HG03280 (cell line): ENCODE results near the gene HSD17B11.
"Not testable (repeated sequence)": the region's sequence is repeated elsewhere in the genome, so short reads cannot be mapped to it uniquely, and the experiment has no call there.

Experiments used
- ATAC-seq: cut with Tn5 transposase; IDR thresholded peaks from one replicate; pipeline ENCODE4 v1.9.1; 2021; ENCODE audit warnings: mild to moderate bottlenecking, moderate library complexity; ENCODE audit not compliant: unreplicated experiment

HSD17B11 gene, protein sequence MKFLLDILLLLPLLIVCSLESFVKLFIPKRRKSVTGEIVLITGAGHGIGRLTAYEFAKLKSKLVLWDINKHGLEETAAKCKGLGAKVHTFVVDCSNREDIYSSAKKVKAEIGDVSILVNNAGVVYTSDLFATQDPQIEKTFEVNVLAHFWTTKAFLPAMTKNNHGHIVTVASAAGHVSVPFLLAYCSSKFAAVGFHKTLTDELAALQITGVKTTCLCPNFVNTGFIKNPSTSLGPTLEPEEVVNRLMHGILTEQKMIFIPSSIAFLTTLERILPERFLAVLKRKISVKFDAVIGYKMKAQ

DNA sequence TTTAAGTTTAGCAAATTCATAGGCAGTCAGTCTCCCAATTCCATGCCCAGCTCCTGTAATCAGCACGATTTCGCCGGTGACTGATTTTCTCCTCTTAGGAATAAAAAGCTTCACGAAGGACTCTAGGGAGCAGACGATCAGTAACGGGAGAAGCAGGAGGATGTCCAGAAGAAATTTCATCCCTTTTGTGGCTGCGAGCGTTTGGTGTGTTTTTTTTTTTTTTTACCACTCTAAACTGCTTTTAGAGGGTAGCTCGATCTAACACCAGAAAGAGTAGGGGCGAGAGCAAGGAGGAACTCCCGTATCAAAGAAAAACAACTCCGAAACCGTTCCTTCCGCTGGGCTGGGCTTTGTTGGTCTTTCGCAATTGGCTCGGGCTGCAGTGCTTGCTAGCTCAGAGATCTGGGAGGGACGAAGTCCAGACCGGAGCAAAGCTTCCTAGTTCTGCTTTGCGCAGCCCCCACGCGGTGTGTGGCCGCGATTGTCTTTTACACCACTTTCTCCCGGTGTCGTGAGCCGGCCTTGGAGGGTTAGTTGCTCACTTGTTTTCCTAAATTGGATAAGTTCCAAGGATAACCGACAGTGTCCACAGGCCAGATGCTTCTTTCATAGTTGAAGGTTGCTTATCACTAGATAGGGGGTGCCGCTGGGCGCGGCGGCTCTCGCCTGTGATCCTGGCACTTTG lies at the start of gene HSD17B11:
HSD17B11 (minus strand) TSS at position 298 of the 685 bp plus-strand sequence; CDS start at position 180, 118 bp downstream.
- peak; percentile 100 for ATAC-seq

DNA sequence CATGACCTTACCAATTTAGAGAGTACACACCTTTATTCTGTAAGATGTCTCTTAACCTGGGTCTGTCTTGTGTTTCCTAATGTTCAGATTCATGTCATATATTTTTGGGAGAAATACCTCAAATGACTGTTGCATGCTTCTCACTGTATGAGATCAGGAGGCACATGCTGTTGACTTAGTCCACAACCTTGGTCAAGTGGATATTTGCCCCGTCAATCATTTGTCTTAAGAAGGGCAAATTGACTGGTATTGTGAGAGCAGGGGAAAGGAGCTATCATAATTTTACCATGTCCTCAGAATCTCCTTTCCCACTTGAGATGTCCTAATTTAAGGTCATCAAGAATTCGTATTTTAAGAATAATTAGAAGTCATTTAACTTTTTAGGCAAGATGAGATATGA lies 42.4 kb upstream of the HSD17B11 start:
- ATAC-seq: no peak

DNA sequence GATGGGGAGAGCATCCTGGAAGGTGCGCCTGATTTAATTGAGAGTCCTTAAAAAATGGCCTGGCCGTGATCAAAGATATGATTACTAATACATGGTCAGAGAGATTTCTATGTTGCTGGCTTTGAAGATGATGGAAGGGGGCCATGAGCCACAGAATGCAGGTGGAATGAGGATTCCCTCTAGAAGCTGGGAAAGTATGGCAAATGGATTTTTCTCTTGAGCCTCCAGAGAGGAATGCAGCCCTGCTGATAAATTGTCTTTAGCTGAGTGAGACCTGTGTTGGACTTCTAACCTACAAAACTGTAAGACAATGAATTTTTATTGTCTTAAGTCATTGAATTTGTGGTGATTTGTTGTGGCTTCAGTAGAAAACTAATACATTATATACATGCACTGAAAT lies 39.0 kb upstream of the HSD17B11 start:
- ATAC-seq: no peak

DNA sequence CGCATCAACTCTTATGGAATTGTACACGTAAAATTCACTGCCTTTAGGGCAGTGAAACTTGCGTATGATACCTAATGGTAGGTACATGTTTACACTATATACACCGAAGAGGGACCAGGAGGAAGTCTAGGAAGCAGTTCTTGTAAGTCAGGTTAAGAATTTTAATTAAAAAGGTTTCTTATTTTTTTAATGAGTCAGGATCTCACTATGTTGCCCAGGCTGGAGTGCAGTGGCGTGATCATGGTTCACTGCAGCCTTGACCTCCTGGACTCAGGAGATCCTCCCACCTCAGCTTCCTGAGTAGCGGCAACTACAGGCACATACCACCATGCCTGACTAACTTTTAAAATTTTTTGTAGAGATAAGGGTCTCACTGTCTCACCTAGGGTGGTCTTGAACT lies 38.0 kb upstream of the HSD17B11 start:
- no peak for ATAC-seq

DNA sequence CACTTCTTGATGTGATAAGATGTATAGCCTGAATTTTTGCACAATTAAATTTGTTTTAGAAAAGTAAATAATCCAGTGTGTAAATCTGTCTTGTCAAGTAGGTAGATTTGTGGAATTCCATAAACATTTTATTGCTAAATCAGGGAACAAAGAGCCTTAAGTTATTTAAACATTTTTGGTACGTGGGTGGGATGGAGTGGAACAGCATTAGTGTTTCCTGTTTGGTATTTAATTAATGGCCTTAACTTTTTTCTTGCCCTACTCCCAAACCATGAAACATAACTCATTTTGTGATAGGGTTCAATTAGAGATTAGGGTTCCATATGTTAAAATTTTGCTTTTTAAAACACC lies 36.5 kb upstream of the HSD17B11 start:
- no peak for ATAC-seq

DNA sequence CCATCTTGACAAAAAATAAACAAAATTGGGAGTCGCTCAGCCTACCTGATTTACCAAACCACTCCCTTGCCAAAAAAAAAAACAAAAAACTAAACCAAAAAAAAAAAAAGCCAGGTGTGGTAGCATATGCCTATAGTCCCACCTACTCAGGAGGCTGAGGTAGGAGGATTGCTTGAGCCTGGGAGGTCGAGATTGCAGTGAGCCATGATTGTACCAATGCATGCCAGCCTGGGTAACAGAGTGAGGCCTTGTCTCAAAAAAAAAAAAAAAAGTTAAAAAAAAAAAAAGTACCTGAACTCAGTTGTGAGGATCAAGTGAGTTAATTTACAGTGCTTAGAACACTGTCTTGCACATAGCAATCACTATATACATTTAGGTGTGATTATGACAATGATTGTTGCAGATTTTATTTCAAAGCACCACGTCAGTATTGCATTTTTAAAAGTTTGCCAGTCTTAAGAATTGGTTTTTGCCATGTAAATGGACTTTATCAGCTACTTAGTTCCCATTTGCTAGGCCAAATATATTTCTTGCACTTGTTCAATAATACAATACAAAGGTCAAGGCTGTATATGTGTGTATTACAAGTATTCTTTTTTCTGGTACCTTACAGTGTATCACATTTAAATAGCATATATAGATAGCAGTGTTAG lies 36.0 kb upstream of the HSD17B11 start:
- ATAC-seq: no peak

DNA sequence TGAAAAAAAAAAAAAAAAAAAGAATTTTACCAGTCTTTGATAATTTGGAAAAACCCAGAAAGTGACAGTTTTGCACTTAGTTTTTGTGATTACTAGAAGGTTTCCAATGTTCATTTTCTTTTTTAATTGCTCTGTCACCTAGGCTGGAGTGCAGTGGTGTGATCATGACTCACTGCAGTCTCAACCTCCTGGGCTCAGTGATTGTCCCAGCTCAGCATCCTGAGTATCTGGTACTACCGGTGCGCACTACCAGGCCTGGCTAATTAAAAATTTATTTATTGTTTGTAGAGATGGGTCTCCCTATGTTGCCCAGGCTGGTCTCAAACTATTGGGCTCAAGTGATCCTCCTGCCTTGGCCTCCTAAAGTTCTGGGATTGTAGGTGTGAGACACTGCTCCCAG lies 34.7 kb upstream of the HSD17B11 start:
- ATAC-seq: no peak

DNA sequence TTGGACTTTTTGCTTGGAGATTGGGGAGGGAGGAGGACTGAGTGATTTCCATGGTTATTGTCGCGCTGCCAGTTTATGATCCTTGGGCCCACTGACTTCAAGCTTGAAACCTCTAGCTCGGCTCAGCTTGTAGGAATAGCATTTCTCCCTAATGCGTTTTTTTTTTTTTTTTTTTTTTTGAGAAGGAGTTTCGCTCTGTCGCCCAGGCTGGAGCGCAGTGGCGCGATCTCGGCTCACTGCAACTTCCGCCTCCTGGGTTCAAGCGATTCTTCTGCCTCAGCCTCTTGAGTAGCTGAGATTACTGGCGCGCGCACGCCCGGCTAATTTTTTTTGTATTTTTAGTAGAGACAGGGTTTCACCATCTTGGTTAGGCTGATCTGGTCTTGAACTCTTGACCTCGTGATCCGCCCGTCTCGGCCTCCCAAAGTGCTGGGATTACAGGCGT lies 33.1 kb upstream of the HSD17B11 start:
- ATAC-seq: not testable (repeated sequence)

DNA sequence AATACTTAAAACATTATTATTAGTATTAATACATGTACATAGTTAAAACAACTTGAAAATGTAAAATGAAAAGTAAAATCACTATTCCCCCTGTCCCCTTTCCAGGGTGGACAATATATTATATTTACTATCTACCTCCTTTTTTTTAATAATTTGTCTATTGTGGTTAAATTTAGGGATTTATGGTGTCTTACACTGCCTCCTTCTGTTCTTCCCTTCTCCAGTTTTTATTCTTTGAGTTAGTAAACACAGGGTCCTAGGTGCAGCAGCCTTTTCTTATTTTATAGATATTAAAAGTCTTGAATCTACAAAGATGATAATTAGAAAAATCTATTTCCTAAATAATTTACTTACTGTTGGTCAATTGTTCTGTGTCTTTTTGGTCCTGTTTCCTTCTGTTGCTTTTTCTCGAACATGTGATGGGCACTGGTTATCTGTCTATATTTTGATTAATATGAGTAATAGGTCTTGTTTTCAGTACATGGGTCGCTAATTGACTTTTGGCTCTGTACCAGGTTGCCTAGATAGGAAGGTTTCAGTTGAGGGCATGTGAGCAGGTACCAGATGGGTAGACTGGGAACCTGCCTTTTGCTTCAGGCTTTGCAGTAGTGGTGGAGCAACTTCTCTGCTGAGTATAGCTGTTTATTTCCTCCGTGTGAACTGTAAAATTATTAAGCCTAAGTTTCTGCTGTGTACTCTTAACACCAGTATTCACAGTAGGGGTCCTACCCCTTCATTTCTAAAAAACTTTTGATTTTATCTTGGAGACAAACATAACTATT lies 32.5 kb upstream of the HSD17B11 start:
- no peak for ATAC-seq

DNA sequence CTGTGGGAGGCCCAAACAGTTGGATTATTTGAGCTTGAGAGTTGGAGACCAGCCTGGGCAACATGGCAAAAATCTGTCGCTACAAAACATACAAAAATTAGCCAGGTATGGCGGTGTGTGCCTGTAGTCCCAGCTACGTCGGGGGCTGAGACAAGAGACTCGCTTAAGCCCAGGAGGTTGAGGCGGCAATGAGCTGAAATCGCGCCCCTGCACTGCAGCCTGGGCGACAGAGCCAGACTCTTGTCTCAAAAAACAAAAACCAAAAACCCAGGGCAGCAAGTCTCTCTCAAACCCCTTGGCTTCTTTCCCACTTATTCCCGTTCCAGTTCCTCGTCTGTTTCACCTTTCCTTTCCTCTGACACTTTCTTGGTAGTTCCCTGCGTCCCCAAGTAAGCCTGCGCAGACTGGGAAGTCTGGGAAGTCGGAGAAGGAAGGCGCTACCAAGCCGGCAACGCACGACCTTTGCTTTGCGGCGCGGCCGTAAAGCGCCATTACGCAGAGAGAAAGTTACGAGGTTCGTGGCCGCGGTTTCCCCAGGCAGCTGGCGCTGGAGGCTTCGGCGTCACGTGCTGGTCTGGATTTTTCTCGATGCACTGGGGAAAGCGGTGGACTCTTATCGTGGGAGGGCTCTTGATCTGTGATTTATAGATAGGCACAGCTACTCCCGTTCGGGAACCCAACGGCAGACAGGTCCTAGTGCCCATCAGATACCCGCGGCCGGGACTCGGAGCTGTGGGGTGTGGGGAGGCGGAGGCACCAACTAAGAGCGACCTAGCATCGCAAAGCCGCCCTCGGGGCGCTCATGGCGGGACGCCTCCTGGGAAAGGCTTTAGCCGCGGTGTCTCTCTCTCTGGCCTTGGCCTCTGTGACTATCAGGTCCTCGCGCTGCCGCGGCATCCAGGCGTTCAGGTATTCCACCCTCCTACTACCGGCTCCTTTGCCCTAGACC lies 31.4 kb upstream of the HSD17B11 start, which contains the start of gene NUDT9:
NUDT9 (plus strand) TSS at position 470 of the 949 bp plus-strand sequence; CDS start at position 803, 333 bp downstream.
- ATAC-seq: peak; percentile 93

DNA sequence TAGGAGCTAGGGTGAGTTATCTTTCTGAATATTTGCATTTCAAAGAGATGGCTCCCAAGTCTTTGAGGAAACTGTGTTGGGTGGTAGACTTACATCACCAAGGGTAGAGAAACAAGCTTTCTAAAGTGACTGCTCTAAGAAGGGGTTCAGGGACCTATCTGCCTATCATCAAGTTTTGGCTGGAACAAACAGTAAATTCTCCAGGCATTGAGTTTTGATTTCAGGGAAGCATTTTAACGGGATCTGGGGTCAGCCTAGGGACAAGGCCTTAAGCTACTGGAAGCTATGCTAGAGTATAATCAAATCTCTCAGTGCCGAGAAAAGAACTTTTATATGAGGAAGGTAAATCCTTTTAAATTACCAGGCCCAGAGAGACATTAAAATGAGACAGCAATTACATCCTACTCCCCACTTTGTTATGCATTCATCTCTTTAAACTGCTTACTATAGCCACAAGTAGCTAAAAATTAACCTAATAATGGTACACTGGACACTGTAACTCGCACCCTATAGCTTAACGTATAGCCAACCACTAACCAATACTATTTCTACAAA lies 29.4 kb upstream of the HSD17B11 start:
- ATAC-seq: no peak

DNA sequence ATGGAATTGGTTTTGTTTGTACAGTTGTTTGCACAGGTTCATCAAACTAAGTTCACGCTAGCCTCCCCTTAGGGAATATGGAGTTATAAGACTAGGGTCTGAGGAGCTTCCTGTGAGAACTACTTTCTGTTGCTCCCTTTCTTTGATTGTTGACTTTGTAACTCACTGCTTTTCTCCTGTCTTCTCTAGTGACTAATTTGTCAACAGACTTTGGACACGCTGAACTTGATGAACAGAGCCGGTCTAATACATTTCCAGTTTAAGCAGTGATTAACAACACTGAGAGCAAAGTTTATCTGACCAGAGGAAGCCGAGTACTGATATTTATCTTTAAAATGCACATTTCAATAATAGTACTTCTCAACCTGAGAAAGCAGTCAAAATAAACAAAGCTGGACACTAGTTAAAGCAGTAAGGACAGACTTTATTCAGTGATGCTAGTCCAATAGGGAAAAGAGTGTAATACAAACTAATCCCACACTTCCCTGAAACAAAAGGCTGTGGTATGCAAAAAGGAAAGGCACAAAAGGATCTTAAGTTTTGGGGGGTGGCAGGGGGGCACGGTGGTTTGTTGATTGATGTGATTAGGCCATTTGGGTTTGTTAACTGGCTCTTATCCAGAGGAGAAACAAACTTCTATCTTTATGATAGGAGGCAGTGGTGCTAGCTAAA lies 28.7 kb upstream of the HSD17B11 start:
- ATAC-seq: no peak

DNA sequence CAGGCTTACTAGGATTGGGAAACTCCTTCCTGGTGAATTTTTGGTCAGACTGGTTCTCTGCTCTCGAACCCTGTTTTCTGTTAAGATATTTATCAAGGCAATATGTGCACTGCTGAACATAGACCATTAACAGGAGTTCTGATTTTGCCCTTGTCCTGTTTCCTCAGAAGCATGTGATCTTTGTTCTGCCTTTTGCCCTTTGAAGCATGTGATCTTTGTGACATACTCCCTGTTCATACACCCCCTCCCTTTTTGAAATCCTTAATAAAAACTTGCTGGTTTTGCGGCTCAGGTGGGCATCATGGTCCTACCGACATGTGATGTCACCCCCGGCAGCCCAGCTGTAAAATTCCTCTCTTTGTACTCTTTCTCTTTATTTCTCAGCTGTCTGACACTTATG lies 27.4 kb upstream of the HSD17B11 start:
- ATAC-seq: not testable (repeated sequence)

DNA sequence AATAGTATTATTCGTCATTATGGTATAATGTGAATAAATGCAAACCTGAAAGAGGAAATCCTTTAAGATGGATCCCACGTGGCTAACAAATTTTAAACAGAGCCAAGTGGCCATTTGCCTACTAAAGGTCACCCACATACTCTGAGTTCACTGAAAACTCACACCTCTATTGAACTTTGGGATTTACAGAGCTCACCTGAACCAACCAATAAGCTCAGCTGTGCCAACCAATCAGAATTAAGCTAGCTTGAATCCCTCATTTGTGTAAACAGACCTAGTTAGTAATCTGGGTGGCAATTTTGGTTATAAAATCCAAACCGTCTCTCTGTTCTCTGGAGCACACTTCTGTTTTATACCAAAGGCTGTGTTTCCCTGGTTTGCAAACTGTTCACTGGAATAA lies 26.0 kb upstream of the HSD17B11 start:
- no peak for ATAC-seq

DNA sequence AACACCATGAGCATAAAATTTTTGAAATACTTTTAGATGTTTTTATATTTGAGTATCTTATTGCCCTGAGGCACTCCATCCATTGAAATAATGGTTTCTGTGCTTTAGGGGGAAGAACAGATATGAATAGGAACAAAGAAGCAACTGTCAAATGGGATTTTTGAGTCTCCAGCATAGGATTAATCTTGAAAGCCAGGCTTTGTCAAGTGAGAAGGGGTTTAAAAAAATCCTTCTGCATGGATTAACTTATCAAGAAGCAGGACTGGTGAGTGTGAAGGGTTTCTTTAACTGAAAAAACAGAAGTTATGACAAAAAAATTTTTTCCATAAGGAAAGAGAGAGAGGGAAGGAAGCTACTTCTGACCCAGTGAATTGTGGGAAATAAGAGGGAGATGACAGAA lies 23.8 kb upstream of the HSD17B11 start:
- ATAC-seq: no peak

DNA sequence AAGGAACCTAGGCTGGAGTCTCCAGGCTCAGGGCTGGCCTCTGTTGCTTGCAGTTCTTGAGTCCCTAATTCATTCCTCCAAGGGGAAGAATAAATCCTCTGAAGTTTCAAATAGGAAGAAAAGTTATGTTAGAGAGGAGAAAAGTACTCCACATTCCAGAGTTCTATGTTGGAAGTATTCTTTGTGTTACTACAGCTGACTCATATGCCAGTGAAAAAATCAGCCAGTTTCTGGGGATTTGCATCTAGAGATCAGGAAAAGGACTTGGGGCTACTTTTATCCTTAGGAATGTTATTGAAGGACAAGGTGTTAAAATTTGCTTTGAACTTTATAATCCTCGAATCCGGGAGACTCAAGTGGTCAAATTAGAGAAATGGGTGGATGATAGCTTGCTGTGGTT lies 19.7 kb upstream of the HSD17B11 start:
- no peak for ATAC-seq

DNA sequence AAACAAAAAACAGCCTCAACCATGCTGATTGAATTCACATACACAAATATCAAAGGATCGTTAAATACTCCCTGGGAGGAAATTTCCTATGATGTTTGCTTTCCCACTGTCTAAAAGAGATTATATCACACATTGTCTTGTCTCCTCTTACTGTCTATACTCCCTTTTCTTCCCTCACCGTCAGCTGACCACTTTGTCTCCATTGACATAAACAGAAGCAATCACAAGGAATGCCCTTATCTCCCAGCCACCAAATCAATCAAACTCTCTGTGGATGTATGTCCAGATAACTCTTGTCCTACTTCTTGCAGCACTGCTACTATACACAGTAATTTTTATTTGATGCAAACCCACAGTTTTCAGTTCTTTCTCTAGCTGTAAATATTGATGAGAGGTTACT lies 19.2 kb upstream of the HSD17B11 start:
- ATAC-seq: no peak

DNA sequence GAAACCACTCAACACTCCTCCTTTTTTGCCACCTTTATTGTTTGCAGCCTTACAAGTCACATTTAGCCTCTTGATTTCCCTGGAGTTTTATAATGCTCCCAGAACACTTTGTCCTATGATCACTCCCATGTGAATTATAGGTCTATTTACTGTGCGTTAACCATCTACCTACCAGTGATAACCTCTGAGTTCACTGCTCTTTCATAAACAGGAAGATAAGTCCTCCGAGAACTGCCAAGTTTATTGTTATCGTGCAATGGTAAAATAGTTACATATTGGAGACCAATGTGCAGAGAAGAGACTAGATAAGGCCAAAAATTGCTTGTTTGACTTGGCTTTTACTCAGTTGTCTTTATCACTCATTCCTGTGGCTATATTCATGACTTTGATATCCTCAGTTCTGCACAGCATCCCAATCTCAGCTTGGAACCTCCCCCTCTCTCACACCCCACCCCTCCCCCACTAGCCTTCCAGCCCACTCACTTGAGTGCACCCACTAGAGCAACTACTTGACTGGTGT lies 18.5 kb upstream of the HSD17B11 start:
- no peak for ATAC-seq

DNA sequence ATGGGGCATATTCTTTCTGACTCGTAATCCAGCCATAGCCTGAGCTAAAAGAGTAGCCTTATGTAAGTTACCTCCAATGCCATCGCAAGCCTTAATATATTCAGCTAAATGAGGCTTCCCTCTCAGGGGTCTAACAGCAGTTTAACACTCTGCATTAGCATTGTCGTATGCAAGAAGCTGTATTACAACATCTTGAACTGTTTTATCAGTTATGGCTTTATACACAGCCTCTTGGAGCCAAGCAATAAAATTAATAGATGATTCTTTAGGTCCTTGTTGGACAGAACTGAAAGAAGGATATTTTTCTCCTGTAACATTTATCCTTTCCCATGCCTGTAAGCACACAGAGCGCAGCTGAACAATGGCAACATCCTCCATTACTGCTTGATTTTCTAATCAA lies 15.9 kb upstream of the HSD17B11 start:
- ATAC-seq: not testable (repeated sequence)
